Astrocyte (in vitro differentiated cells and primary cell): ENCODE results near the gene KANK2.

Experiments
- CTCF ChIP-seq: IDR thresholded peaks from 2 replicates; pipeline ENCODE4 v1.5.1; 2011; ENCODE audit warnings: low read depth, mild to moderate bottlenecking, inconsistent platforms, low read length, moderate library complexity; ENCODE audit not compliant: insufficient read depth
- EZH2 ChIP-seq: IDR thresholded peaks from 2 replicates; pipeline ENCODE4 v1.6.1; 2012; ENCODE audit warnings: mild to moderate bottlenecking, low read length, inconsistent platforms; ENCODE audit not compliant: insufficient read depth

GRCh38 chr19:11225815-11226214 lies 28.5 kb upstream of the KANK2 start:
- TF ChIP-seq CTCF (no peak), EZH2 (no peak)
